Mesenchymal stem cell (in vitro differentiated cells and primary cell): ENCODE data around the gene NEGR1.

Experiments
- DNase-seq: peaks from one replicate; pipeline ENCODE4 v3.0.0-alpha.2; 2013
- H2AFZ ChIP-seq: one replicate; pipeline ENCODE4 v1.6.1; 2013; ENCODE audit warnings: low read depth, mild to moderate bottlenecking, control low read depth, inconsistent platforms, low read length, moderate library complexity
- H2AK5ac ChIP-seq: 2 replicates; pipeline ENCODE4 v1.6.1; 2013; ENCODE audit warnings: low read length, moderate library complexity, mild to moderate bottlenecking, inconsistent platforms; ENCODE audit not compliant: severe bottlenecking
- H2BK120ac ChIP-seq: one replicate; pipeline ENCODE4 v1.6.1; 2013; ENCODE audit warnings: low read depth, mild to moderate bottlenecking, inconsistent platforms, low read length, moderate library complexity
- H2BK12ac ChIP-seq, 2 experiments: one replicate each; pipeline ENCODE4 v1.6.1; 2013; ENCODE audit warnings: inconsistent platforms in 2 of 2, low read length in 2 of 2, mild to moderate bottlenecking in 2 of 2, moderate library complexity in 2 of 2, control low read depth in 1 of 2
- H2BK15ac ChIP-seq: one replicate; pipeline ENCODE4 v1.6.1; 2013; ENCODE audit warnings: mild to moderate bottlenecking, low read depth, inconsistent platforms; ENCODE audit not compliant: poor library complexity, severe bottlenecking
- H2BK5ac ChIP-seq: 2 replicates; pipeline ENCODE4 v1.6.1; 2013; ENCODE audit warnings: low read depth, mild to moderate bottlenecking, low read length, control low read depth, inconsistent platforms; ENCODE audit not compliant: poor library complexity, severe bottlenecking
- H3K14ac ChIP-seq, 2 experiments: one replicate each; pipeline ENCODE4 v1.6.1; 2013; ENCODE audit warnings: inconsistent platforms in 2 of 2, low read length in 2 of 2, control low read depth in 1 of 2, mild to moderate bottlenecking in 1 of 2, moderate library complexity in 1 of 2
- H3K18ac ChIP-seq, 2 experiments: one replicate each; pipeline ENCODE4 v1.6.1; 2013; ENCODE audit warnings: inconsistent platforms in 2 of 2, low read length in 2 of 2, control low read depth in 1 of 2, low read depth in 1 of 2, mild to moderate bottlenecking in 1 of 2
- H3K23ac ChIP-seq, 2 experiments: one replicate each; pipeline ENCODE4 v1.6.1; 2013; ENCODE audit warnings: inconsistent platforms in 2 of 2, low read length in 2 of 2, mild to moderate bottlenecking in 2 of 2, moderate library complexity in 2 of 2, control low read depth in 1 of 2
- H3K27ac ChIP-seq: 2 replicates; pipeline ENCODE4 v1.5.1; 2013; ENCODE audit warnings: mild to moderate bottlenecking, moderate library complexity, low read length, control low read depth, inconsistent platforms; ENCODE audit not compliant: poor library complexity, severe bottlenecking
- H3K27me3 ChIP-seq, 2 experiments: 2 replicates each; pipeline versions ENCODE4 v1.6.1 to v1.7.0; 2013; ENCODE audit warnings: low read length in 2 of 2, mild to moderate bottlenecking in 2 of 2, moderate library complexity in 2 of 2, control low read depth in 1 of 2, inconsistent platforms in 1 of 2; ENCODE audit not compliant: control insufficient read depth in 1 of 2, insufficient read depth in 1 of 2
- H3K36me3 ChIP-seq, 2 experiments: 2 replicates each; pipeline versions ENCODE4 v1.6.1 to v1.7.0; 2013; ENCODE audit warnings: low read length in 2 of 2, control low read depth in 1 of 2, inconsistent platforms in 1 of 2, low read depth in 1 of 2, mild to moderate bottlenecking in 1 of 2; ENCODE audit not compliant: insufficient read depth in 2 of 2, control insufficient read depth in 1 of 2
- H3K4ac ChIP-seq, 2 experiments: one replicate each; pipeline ENCODE4 v1.6.1; 2013; ENCODE audit warnings: inconsistent platforms in 2 of 2, low read length in 2 of 2, mild to moderate bottlenecking in 2 of 2, moderate library complexity in 2 of 2, control low read depth in 1 of 2, low read depth in 1 of 2
- H3K4me1 ChIP-seq: 2 replicates; pipeline ENCODE4 v1.6.1; 2013; ENCODE audit warnings: low read depth, low read length, control low read depth; ENCODE audit not compliant: control insufficient read depth, insufficient read depth
- H3K4me2 ChIP-seq: 2 replicates; pipeline ENCODE4 v1.6.1; 2013; ENCODE audit warnings: low read length, mild to moderate bottlenecking, inconsistent platforms; ENCODE audit not compliant: poor library complexity, severe bottlenecking
- H3K4me3 ChIP-seq, 2 experiments: 2 replicates each; pipeline versions ENCODE4 v1.5.1 to v1.7.0; 2013; ENCODE audit warnings: low read length in 2 of 2, mild to moderate bottlenecking in 2 of 2, control low read depth in 1 of 2, low read depth in 1 of 2; ENCODE audit not compliant: insufficient read depth in 1 of 2
- H3K79me1 ChIP-seq: replicated peaks from 2 replicates; pipeline ENCODE4 v1.6.1; 2013; ENCODE audit warnings: mild to moderate bottlenecking, control low read depth, low read length, inconsistent platforms; ENCODE audit not compliant: poor library complexity, severe bottlenecking
- H3K9ac ChIP-seq: 2 replicates; pipeline ENCODE4 v1.7.0; 2013; ENCODE audit warnings: mild to moderate bottlenecking, low read length, moderate library complexity
- H3K9me3 ChIP-seq: 2 replicates; pipeline ENCODE4 v1.7.0; 2013; ENCODE audit warnings: mild to moderate bottlenecking, low read length; ENCODE audit not compliant: control insufficient read depth
- H4K8ac ChIP-seq: one replicate; pipeline ENCODE4 v1.6.1; 2013; ENCODE audit warnings: inconsistent platforms, mild to moderate bottlenecking, low read length, moderate library complexity
- H4K91ac ChIP-seq: one replicate; pipeline ENCODE4 v1.6.1; 2013; ENCODE audit warnings: mild to moderate bottlenecking, low read length, inconsistent platforms
- WGBS: methylation state at CpG from one replicate; pipeline ENCODE4 v1.1.7; 2013; ENCODE audit warnings: mixed read lengths; 5-methylcytosine and 5-hydroxymethylcytosine counted together

NEGR1 gene

DNA sequence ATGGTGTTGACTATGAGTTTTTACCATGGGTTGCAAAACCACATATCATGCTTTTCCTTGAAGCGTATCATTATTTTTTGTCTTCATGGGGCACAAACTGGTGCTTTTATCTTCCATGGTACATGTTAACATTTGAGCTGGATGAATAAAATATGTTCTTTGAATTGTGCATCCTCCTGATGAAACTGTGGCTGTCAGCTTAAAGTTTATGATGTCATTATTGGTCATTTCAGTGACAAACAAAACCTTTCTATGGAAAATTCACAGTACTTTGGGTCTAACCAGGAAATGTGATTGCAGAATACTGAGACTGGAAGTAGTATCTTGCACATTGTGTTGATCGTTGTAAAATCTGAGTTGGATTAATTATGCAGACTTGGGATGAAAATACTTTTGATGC is 909.8 kb downstream of the NEGR1 start:
- Histone ChIP-seq H3K79me1 (no peaks in the 10 kb centered on the region), H3K4ac (no peak overlapping the region), H3K36me3 (no peaks in the 10 kb centered on the region), H2AFZ (no peak overlapping the region), H3K27me3 (no peaks in the 10 kb centered on the region), H3K27ac (no peak overlapping the region), H4K8ac (no peak overlapping the region), H2AK5ac (no peak overlapping the region), H3K23ac (no peak overlapping the region), H3K9me3 (no peaks in the 10 kb centered on the region), H2BK12ac (no peak overlapping the region), H3K4me3 (no peak overlapping the region), H2BK120ac (no peak overlapping the region), H3K14ac (no peak overlapping the region), H3K9ac (no peak overlapping the region), H3K4me1 (no peaks in the 10 kb centered on the region), H2BK5ac (no peak overlapping the region), H3K18ac (no peak overlapping the region), H2BK15ac (no peak overlapping the region), H3K4me2 (no peak overlapping the region), H4K91ac (no peak overlapping the region)
- DNase-seq, result no peak
- 100% methylated on average over 2 of the region's 2 CpGs for WGBS

DNA sequence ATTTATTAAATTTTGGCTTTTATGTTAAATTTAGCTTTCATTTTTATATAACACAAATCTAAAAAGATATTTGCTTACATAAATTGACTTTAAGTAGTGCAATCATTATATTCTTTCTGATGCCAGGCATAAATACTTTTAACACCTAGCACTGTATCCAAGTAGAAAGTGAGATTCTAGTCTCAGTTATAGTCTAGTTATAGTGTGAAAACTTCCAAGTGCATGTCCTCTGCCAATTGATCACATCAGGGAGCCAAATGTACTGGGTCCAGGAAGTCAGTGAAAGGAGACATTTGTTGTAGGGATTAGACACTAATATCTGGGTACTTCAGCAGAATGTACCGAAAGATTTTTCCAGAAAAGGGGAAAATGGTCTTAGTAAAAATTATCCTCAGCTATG is 910.8 kb downstream of the NEGR1 start:
- H4K8ac ChIP-seq, result no peak overlapping the region
- no peak overlapping the region for H2BK12ac ChIP-seq
- H3K4me2 ChIP-seq, result no peak overlapping the region
- no peak overlapping the region for H4K91ac ChIP-seq
- H3K9ac ChIP-seq, result no peak overlapping the region
- no peaks in the 10 kb centered on the region for H3K9me3 ChIP-seq
- no peak overlapping the region for H2BK5ac ChIP-seq
- no peaks in the 10 kb centered on the region for H3K4me1 ChIP-seq
- H3K23ac ChIP-seq, result no peak overlapping the region
- no peak overlapping the region for H2BK15ac ChIP-seq
- no CpG with 5 or more reads among the region's 1 CpG for WGBS
- H3K27ac ChIP-seq, result no peak overlapping the region
- H2AK5ac ChIP-seq, result no peak overlapping the region
- no peak overlapping the region for H3K4ac ChIP-seq
- H3K79me1 ChIP-seq, result no peaks in the 10 kb centered on the region
- no peak overlapping the region for H3K18ac ChIP-seq
- H3K14ac ChIP-seq, result no peak overlapping the region
- no peak overlapping the region for H3K4me3 ChIP-seq
- no peak for DNase-seq
- no peak overlapping the region for H2AFZ ChIP-seq
- no peak overlapping the region for H2BK120ac ChIP-seq
- H3K36me3 ChIP-seq, result no peaks in the 10 kb centered on the region
- H3K27me3 ChIP-seq, result no peaks in the 10 kb centered on the region

DNA sequence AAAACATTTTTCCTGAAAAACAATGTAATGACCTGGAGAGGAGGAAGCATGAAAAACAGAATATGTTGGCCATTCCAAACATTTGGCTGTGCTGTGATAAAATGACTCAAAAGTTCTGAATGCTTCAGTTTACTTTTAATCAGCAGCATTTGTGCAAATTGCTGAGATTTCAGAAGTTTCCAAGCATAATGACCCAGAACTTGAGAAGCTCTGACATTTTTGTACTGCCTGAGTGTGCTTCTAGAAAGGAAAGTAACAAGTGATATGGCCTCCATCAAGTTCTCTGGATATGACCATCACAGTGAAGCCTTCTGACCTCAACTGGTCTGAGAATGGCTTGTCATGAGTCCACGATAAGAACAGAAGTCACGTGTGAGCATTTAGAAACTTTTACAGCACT is 918.1 kb downstream of the NEGR1 start:
- no peak overlapping the region for H3K4ac ChIP-seq
- H3K79me1 ChIP-seq, result no peaks in the 10 kb centered on the region
- no peak overlapping the region for H2BK120ac ChIP-seq
- no peak overlapping the region for H2BK12ac ChIP-seq
- no peak overlapping the region for H2BK15ac ChIP-seq
- H2AFZ ChIP-seq, result no peak overlapping the region
- H3K4me2 ChIP-seq, result no peak overlapping the region
- no peak overlapping the region for H3K23ac ChIP-seq
- H3K14ac ChIP-seq, result no peak overlapping the region
- no peak overlapping the region for H2AK5ac ChIP-seq
- no peak overlapping the region for H3K18ac ChIP-seq
- H4K8ac ChIP-seq, result no peak overlapping the region
- no peaks in the 10 kb centered on the region for H3K9me3 ChIP-seq
- no peak overlapping the region for H2BK5ac ChIP-seq
- no peak overlapping the region for H3K9ac ChIP-seq
- no peaks in the 10 kb centered on the region for H3K4me1 ChIP-seq
- DNase-seq, result no peak
- H3K4me3 ChIP-seq, result peak overlapping the region in 1 of 2 experiments; percentile 4
- 100% methylated on average over 2 of the region's 2 CpGs for WGBS
- no peaks in the 10 kb centered on the region for H3K36me3 ChIP-seq
- no peaks in the 10 kb centered on the region for H3K27me3 ChIP-seq
- H3K27ac ChIP-seq, result no peak overlapping the region
- no peak overlapping the region for H4K91ac ChIP-seq

DNA sequence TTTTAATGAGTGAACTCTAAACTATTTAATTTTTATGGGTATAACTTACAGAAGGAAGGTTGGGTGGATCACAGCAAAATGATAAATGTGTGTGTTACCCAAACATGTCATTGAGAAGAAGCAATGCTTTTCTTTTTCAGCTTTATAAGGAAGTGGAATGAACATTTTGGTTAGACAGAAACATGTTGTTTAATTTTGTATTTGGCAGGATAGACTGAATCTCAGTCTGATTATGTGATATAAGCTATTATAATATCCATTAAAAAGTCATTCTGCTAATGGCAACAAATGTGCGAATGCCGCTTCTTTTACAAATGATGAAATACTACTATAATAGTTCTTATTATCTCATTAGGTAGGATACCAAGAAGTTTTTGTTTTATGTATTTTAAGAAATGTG is 919.6 kb downstream of the NEGR1 start:
- Histone ChIP-seq H3K79me1 (no peaks in the 10 kb centered on the region), H2BK120ac (no peak overlapping the region), H4K8ac (no peak overlapping the region), H3K18ac (no peak overlapping the region), H3K27ac (no peak overlapping the region), H3K23ac (no peak overlapping the region), H4K91ac (no peak overlapping the region), H3K9me3 (no peaks in the 10 kb centered on the region), H2BK12ac (no peak overlapping the region), H2AFZ (no peak overlapping the region), H3K4me3 (no peak overlapping the region), H2BK5ac (no peak overlapping the region), H3K36me3 (no peaks in the 10 kb centered on the region), H2BK15ac (no peak overlapping the region), H3K4me1 (no peaks in the 10 kb centered on the region), H3K27me3 (no peaks in the 10 kb centered on the region), H3K4me2 (no peak overlapping the region), H2AK5ac (no peak overlapping the region), H3K14ac (no peak overlapping the region), H3K9ac (no peak overlapping the region), H3K4ac (no peak overlapping the region)
- no peak for DNase-seq
- WGBS, result no CpG with 5 or more reads among the region's 2 CpGs
